ENCODE data around the gene PPIP5K2. TPM values are rescaled to one million over a fixed set of nuclear protein-coding genes. Genes with fewer than 3 reads are reported as not detected.
"Not testable (repeated sequence)": the region's sequence is repeated elsewhere in the genome, so short reads cannot be mapped to it uniquely, and the experiment has no call there.

The PPIP5K2 gene
- total and polyA plus RNA-seq, 3 donors from 2014 or later = 23.7 to 42.8 (median 30.4) TPM

DNA sequence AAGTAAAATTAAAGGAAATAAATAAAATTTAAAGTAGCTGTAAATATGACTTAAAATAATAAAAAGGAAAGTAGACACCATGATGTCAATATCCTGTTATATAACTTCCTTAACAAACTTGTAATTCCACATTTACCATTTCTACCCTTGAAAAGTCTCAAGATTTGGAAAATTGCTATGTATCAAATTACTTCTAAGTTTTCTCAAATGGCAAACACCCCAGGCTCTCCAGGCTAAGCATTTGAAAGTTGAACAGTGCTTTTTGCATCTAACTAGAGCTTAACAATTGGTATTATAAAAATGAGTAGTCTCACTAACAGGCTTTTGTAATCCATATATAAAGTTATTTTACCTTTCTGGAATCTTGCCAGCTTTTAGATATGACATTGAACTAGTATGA lies 97.0 kb downstream of the PPIP5K2 start:
- intact Hi-C loops (cut with DNase I; ENCODE audit: low total_unique reads) = no loop called here
- Histone ChIP-seq H3K27ac (no peak overlapping the region), H3K27me3 (no peaks in the 10 kb centered on the region), H3K36me3 (ENCODE audit: low read depth, missing control alignments) (no peaks in the 10 kb centered on the region), H3K4me1 (no peaks in the 10 kb centered on the region), H3K9me3 (no peaks in the 10 kb centered on the region), H3K4me3 (no peak overlapping the region)
- no peak for DNase-seq
- TF ChIP-seq, protein P1, sequence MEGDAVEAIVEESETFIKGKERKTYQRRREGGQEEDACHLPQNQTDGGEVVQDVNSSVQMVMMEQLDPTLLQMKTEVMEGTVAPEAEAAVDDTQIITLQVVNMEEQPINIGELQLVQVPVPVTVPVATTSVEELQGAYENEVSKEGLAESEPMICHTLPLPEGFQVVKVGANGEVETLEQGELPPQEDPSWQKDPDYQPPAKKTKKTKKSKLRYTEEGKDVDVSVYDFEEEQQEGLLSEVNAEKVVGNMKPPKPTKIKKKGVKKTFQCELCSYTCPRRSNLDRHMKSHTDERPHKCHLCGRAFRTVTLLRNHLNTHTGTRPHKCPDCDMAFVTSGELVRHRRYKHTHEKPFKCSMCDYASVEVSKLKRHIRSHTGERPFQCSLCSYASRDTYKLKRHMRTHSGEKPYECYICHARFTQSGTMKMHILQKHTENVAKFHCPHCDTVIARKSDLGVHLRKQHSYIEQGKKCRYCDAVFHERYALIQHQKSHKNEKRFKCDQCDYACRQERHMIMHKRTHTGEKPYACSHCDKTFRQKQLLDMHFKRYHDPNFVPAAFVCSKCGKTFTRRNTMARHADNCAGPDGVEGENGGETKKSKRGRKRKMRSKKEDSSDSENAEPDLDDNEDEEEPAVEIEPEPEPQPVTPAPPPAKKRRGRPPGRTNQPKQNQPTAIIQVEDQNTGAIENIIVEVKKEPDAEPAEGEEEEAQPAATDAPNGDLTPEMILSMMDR (IDR thresholded peaks at IDR 0.05) = no peak
- TF ChIP-seq POLR2A (IDR thresholded peaks at IDR 0.05) = no peak

DNA sequence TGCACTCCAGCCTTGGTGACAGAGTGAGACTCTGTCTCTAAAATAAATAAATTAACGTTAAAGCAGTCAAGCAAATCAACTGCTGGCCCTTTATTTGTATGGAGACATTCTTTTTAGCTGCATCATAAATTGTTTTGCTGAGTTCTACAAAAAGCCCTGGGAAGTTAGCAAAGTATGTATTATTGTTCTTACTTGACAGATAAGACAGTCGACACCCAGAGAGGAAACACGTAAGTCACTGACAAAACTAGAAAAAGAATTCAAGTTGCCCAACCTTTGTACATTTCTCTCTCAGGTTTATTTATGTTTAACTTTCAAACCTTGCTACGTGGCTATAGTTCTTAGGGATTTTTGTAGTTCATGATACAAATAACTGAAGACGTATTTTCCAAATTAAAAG lies 98.1 kb downstream of the PPIP5K2 start:
- Histone ChIP-seq H3K36me3 (ENCODE audit: low read depth, missing control alignments) (no peaks in the 10 kb centered on the region), H3K27ac (no peak overlapping the region), H3K9me3 (no peaks in the 10 kb centered on the region), H3K4me1 (no peaks in the 10 kb centered on the region), H3K4me3 (no peak overlapping the region), H3K27me3 (no peaks in the 10 kb centered on the region)
- WGBS, 2 donors = 69 to 77% methylated on average over 5 of the region's 5 CpGs
- DNase-seq = no peak
- intact Hi-C loops (cut with DNase I; ENCODE audit: low total_unique reads) = no loop called here
- no peak for TF ChIP-seq POLR2A (IDR thresholded peaks at IDR 0.05)
- TF ChIP-seq, protein P1 (IDR thresholded peaks at IDR 0.05) = no peak

DNA sequence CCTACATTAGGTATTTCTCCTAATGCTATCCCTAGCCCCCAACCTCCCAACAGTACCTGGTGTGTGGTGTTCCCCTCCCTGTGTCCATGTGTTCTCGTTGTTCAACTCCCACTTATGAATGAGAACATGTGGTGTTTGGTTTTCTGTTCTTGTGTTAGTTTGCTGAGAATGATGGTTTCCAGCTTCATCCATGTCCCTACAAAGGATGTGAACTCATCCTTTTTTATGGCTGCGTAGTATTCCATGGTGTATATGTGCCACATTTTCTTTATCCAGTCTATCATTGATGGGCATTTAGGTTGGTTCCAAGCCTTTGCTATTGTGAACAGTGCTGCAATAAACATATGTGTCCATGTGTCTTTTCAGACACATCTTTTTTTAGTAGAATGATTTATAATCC lies 99.0 kb downstream of the PPIP5K2 start:
- DNase-seq; H3K4me3 ChIP-seq; H3K27ac ChIP-seq; H3K27me3 ChIP-seq; H3K9me3 ChIP-seq; H3K36me3 ChIP-seq (ENCODE audit: low read depth, missing control alignments); H3K4me1 ChIP-seq; intact Hi-C loops (cut with DNase I; ENCODE audit: low total_unique reads): not testable (repeated sequence)
- WGBS, 2 donors = 88 to 91% methylated on average over 2 of the region's 2 CpGs

- intact Hi-C loops (cut with DNase I; ENCODE audit: low total_unique reads) = no loop called here
- peak overlapping the region in 1 of 2 donors; percentile 3 for H3K4me3 ChIP-seq
- H3K36me3 ChIP-seq (ENCODE audit: low read depth, missing control alignments) = no peaks in the 10 kb centered on the region
- H3K9me3 ChIP-seq = no peaks in the 10 kb centered on the region
- TF ChIP-seq, protein P1 (IDR thresholded peaks at IDR 0.05) = no peak
- TF ChIP-seq POLR2A (IDR thresholded peaks at IDR 0.05) = no peak
- no peaks in the 10 kb centered on the region for H3K27me3 ChIP-seq
- no peak overlapping the region for H3K27ac ChIP-seq
- H3K4me1 ChIP-seq = no peaks in the 10 kb centered on the region
- 69 to 73% methylated on average over 28 of the region's 28 CpGs for WGBS, 2 donors
- no peak for DNase-seq
These were observed 103.2 kb downstream of the PPIP5K2 start for GRCh38 chr5:103223031-103223955.

- no peaks in the 10 kb centered on the region for H3K36me3 ChIP-seq (ENCODE audit: low read depth, missing control alignments)
- intact Hi-C loops (cut with DNase I; ENCODE audit: low total_unique reads) = no loop called here
- H3K9me3 ChIP-seq = no peaks in the 10 kb centered on the region
- peak; percentile 49 for DNase-seq
- no peak overlapping the region for H3K4me3 ChIP-seq
- H3K27me3 ChIP-seq = no peaks in the 10 kb centered on the region
- TF ChIP-seq, protein P1 (IDR thresholded peaks at IDR 0.05) = peak; percentile 25 to 55 (median 43)
- no peak for TF ChIP-seq POLR2A (IDR thresholded peaks at IDR 0.05)
- no peak overlapping the region for H3K27ac ChIP-seq
- 39 to 81% methylated on average over 4 to 11 of the region's 11 CpGs for WGBS, 2 donors
- no peaks in the 10 kb centered on the region for H3K4me1 ChIP-seq
These were observed 104.2 kb downstream of the PPIP5K2 start for GRCh38 chr5:103224118-103224893.

Data from testis (tissue), 3 donors.